Mesendoderm (in vitro differentiated cells): Measurements from ENCODE around the gene KRT80.

Experiments
- DNase-seq: peaks from one replicate; pipeline ENCODE4 v3.0.0; 2013
- H2AK5ac ChIP-seq: 2 replicates; pipeline ENCODE4 v1.6.1; 2013; ENCODE audit warnings: low read length, inconsistent platforms
- H2BK120ac ChIP-seq: 2 replicates; pipeline ENCODE4 v1.6.1; 2013; ENCODE audit warnings: low read depth, mild to moderate bottlenecking, low read length, moderate library complexity, mixed read lengths
- H2BK15ac ChIP-seq: replicated peaks from 2 replicates; pipeline ENCODE4 v1.6.1; 2013; ENCODE audit warnings: low read depth, mild to moderate bottlenecking, moderate library complexity
- H2BK5ac ChIP-seq: 2 replicates; pipeline ENCODE4 v1.6.1; 2013; ENCODE audit warnings: low read length, inconsistent platforms
- H3K18ac ChIP-seq: 2 replicates; pipeline ENCODE4 v1.6.1; 2013; ENCODE audit warnings: mild to moderate bottlenecking, low read length, mixed read lengths
- H3K23ac ChIP-seq: one replicate; pipeline ENCODE4 v1.6.1; 2013; ENCODE audit warnings: low read length
- H3K27ac ChIP-seq: 2 replicates; pipeline ENCODE4 v1.5.1; 2013; ENCODE audit warnings: low read depth, mild to moderate bottlenecking, inconsistent platforms, low read length, moderate library complexity
- H3K27me3 ChIP-seq: 2 replicates; pipeline ENCODE4 v1.6.1; 2013; ENCODE audit warnings: low read length, control low read depth, mild to moderate bottlenecking, inconsistent platforms; ENCODE audit not compliant: insufficient read depth, poor library complexity
- H3K36me3 ChIP-seq: 2 replicates; pipeline ENCODE4 v1.6.1; 2013; ENCODE audit warnings: low read length, inconsistent platforms; ENCODE audit not compliant: control insufficient read depth, insufficient read depth
- H3K4ac ChIP-seq: one replicate; pipeline ENCODE4 v1.6.1; 2013; ENCODE audit warnings: low read depth, mild to moderate bottlenecking, low read length, moderate library complexity
- H3K4me1 ChIP-seq: 2 replicates; pipeline ENCODE4 v1.6.1; 2013; ENCODE audit warnings: low read depth, low read length, inconsistent platforms; ENCODE audit not compliant: control insufficient read depth
- H3K4me2 ChIP-seq: 2 replicates; pipeline ENCODE4 v1.6.1; 2013; ENCODE audit warnings: low read length
- H3K4me3 ChIP-seq: 2 replicates; pipeline ENCODE4 v1.5.1; 2013; ENCODE audit warnings: mild to moderate bottlenecking, low read length
- H3K56ac ChIP-seq: one replicate; pipeline ENCODE4 v1.6.1; 2013; ENCODE audit warnings: low read length
- H3K79me1 ChIP-seq: 2 replicates; pipeline ENCODE4 v1.6.1; 2013; ENCODE audit warnings: low read length, inconsistent platforms
- H3K79me2 ChIP-seq: 2 replicates; pipeline ENCODE4 v1.6.1; 2013; ENCODE audit warnings: mild to moderate bottlenecking, low read length; ENCODE audit not compliant: control insufficient read depth, insufficient read depth
- H3K9ac ChIP-seq: 2 replicates; pipeline ENCODE4 v1.6.1; 2013; ENCODE audit warnings: low read length, inconsistent platforms
- H4K5ac ChIP-seq: one replicate; pipeline ENCODE4 v1.6.1; 2013; ENCODE audit warnings: low read length
- H4K8ac ChIP-seq: one replicate; pipeline ENCODE4 v1.6.1; 2013; ENCODE audit warnings: low read depth, mild to moderate bottlenecking, control low read depth, low read length, moderate library complexity
- WGBS: extraction: QIAGEN DNeasy Blood & Tissue Kit; methylation state at CpG from one replicate; pipeline ENCODE4 v1.1.7; 2013; ENCODE audit warnings: low lambda C conversion rate, missing lambda C conversion rate; ENCODE audit not compliant: insufficient coverage; ENCODE audit errors: extremely low coverage; 5-methylcytosine and 5-hydroxymethylcytosine counted together

The KRT80 gene

DNA sequence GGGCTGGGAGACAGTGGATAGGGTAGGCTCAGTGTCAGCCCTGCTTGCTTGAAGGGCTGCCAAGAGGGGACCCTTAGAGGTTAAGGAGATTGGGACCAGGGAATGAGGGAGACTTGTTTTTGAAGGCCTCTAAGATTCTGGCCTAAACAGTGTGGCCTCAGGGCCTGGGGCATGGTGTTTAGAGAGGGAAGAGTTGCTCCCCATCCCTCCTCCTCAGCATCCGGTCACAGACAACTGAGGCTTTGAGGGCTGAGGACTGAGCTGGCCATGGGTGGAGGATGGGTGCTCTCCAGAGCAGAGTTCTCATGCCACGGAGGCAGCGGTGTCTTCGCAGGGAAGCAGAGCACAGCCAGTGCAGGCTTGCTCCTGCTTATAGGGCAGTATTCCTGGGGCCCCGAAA, 49.4 kb downstream of the KRT80 start:
- Histone ChIP-seq H3K36me3 (no peaks in the 10 kb centered on the region), H3K27me3 (no peaks in the 10 kb centered on the region), H3K23ac (no peak overlapping the region), H3K79me2 (no peaks in the 10 kb centered on the region), H2BK5ac (no peak overlapping the region), H3K9ac (no peak overlapping the region), H3K4ac (no peak overlapping the region), H4K8ac (no peak overlapping the region), H3K18ac (no peak overlapping the region), H3K4me3 (no peak overlapping the region), H3K79me1 (no peaks in the 10 kb centered on the region), H3K4me2 (no peak overlapping the region), H2BK120ac (no peak overlapping the region), H3K27ac (no peak overlapping the region), H4K5ac (no peak overlapping the region), H3K56ac (no peak overlapping the region), H3K4me1 (peaks cover 2% of the 10 kb centered on the region), H2AK5ac (no peak overlapping the region), H2BK15ac (no peak overlapping the region)
- no peak for DNase-seq
- no CpG with 5 or more reads among the region's 5 CpGs for WGBS

DNA sequence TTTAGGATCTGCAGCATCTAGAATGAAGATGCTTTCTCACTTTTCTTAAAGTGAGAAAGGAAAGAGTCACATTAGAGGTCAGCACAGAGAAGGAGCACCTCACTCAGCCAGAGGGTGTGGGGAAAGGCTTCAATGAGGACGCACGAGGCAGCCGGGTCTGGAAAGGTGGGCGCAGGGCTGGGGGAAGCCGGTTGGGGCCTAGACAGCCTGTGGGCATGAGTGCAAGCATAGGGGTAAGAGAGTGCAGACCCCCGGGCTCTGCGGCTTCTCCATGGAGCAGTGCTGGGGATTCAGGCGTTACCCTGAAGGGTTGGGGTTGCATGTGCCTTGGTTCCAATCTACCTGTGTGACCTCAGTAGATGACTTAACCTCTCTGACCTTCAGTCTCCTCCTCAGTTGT, 49.9 kb downstream of the KRT80 start:
- H3K79me2 ChIP-seq = no peaks in the 10 kb centered on the region
- H4K8ac ChIP-seq = no peak overlapping the region
- H3K18ac ChIP-seq = no peak overlapping the region
- no peak overlapping the region for H3K4me3 ChIP-seq
- H2BK5ac ChIP-seq = no peak overlapping the region
- H4K5ac ChIP-seq = no peak overlapping the region
- peak overlapping the region; percentile 6 for H3K56ac ChIP-seq
- H3K4me2 ChIP-seq = no peak overlapping the region
- no peaks in the 10 kb centered on the region for H3K79me1 ChIP-seq
- H3K4me1 ChIP-seq = peaks cover 2% of the 10 kb centered on the region
- H2BK120ac ChIP-seq = no peak overlapping the region
- no peak overlapping the region for H2BK15ac ChIP-seq
- no peak overlapping the region for H3K27ac ChIP-seq
- WGBS = no CpG with 5 or more reads among the region's 8 CpGs
- H3K9ac ChIP-seq = no peak overlapping the region
- H3K36me3 ChIP-seq = no peaks in the 10 kb centered on the region
- H3K27me3 ChIP-seq = no peaks in the 10 kb centered on the region
- H3K23ac ChIP-seq = no peak overlapping the region
- H3K4ac ChIP-seq = no peak overlapping the region
- no peak overlapping the region for H2AK5ac ChIP-seq
- DNase-seq = no peak

DNA sequence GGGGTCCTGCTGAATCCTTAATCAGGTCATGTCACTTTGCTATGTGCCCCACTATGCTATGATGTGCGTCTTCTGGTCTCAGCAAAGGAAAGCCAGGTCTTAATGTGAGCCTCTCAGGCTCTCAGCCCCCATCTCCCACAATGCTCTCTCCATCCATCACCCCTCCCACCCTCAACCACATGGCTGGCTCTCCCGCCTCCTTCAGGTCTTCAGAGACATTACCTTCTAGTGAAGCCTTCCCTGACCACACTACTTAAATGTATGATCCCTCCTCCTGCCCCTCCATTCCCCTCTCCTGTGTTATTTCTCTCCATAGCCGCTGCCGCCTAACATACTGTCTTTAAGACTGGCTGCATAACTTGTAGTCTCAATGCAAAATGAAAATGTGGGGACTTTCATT, 50.5 kb downstream of the KRT80 start:
- H3K4me1 ChIP-seq = peaks cover 2% of the 10 kb centered on the region
- no peak overlapping the region for H3K56ac ChIP-seq
- no peak overlapping the region for H3K27ac ChIP-seq
- H3K23ac ChIP-seq = no peak overlapping the region
- no peak overlapping the region for H3K4me2 ChIP-seq
- no peak overlapping the region for H4K5ac ChIP-seq
- H3K36me3 ChIP-seq = no peaks in the 10 kb centered on the region
- H3K18ac ChIP-seq = no peak overlapping the region
- H3K4ac ChIP-seq = no peak overlapping the region
- H2AK5ac ChIP-seq = no peak overlapping the region
- H4K8ac ChIP-seq = no peak overlapping the region
- DNase-seq = peak; percentile 79
- H2BK15ac ChIP-seq = no peak overlapping the region
- H3K79me2 ChIP-seq = no peaks in the 10 kb centered on the region
- no peak overlapping the region for H2BK5ac ChIP-seq
- no peak overlapping the region for H2BK120ac ChIP-seq
- no peaks in the 10 kb centered on the region for H3K27me3 ChIP-seq
- H3K4me3 ChIP-seq = no peak overlapping the region
- no peak overlapping the region for H3K9ac ChIP-seq
- no peaks in the 10 kb centered on the region for H3K79me1 ChIP-seq
- WGBS = no CpG with 5 or more reads among the region's 4 CpGs

DNA sequence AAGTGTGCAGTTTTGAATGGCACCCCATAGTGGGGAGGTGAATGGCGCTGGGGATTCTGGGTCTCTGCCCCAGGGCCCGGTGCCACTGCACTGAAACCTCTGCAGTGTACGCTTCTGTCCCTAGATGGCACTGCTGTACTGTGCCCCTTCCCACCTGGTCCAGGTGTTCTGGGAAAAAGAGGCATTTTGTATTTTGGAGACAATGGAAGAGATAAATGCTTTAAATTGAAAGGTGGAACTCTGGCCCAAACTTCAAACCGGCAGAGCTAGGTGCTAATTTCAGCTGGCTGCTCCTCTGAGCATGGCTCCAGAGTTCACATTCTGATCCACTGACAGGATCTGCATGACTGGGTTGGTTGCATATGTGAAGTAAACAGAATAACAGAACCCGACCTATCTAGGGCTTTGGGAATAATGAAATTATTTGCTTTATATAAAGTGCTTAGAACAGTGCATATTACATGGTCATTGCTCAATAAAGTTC, 52.2 kb downstream of the KRT80 start:
- no peak overlapping the region for H3K4me3 ChIP-seq
- H3K79me2 ChIP-seq = no peaks in the 10 kb centered on the region
- no peak overlapping the region for H3K56ac ChIP-seq
- H3K18ac ChIP-seq = no peak overlapping the region
- H3K79me1 ChIP-seq = no peaks in the 10 kb centered on the region
- H2BK15ac ChIP-seq = no peak overlapping the region
- WGBS = no CpG with 5 or more reads among the region's 5 CpGs
- no peak overlapping the region for H2AK5ac ChIP-seq
- H4K8ac ChIP-seq = peak overlapping the region; percentile 66
- no peaks in the 10 kb centered on the region for H3K27me3 ChIP-seq
- no peak overlapping the region for H3K23ac ChIP-seq
- DNase-seq = peak; percentile 75
- no peak overlapping the region for H3K4ac ChIP-seq
- H3K27ac ChIP-seq = no peak overlapping the region
- no peak overlapping the region for H2BK120ac ChIP-seq
- H3K4me2 ChIP-seq = no peak overlapping the region
- no peak overlapping the region for H2BK5ac ChIP-seq
- H3K9ac ChIP-seq = no peak overlapping the region
- no peaks in the 10 kb centered on the region for H3K4me1 ChIP-seq
- H3K36me3 ChIP-seq = no peaks in the 10 kb centered on the region
- no peak overlapping the region for H4K5ac ChIP-seq

DNA sequence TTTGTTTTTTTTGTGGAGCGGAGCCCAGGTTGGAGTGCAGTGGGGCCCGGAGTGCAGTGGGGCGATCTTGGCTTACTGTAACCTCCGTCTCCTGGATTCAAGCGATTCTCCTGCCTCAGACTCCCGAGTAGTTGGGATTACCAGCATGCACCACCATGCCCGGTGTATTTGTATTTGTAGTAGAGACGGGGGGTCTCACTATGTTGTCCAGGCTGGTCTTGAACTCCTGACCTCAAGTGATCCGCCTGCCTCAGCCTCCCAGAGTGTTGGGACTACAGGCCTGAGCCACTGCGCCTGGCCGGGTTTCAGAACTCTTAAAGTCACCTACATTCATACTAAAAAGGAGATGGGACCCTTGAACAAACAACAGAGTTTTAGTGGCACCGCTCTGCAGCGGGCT, 52.7 kb downstream of the KRT80 start:
- Histone ChIP-seq H3K4ac (no peak overlapping the region), H3K27ac (no peak overlapping the region), H4K5ac (no peak overlapping the region), H2BK15ac (no peak overlapping the region), H3K79me1 (no peaks in the 10 kb centered on the region), H3K18ac (no peak overlapping the region), H2AK5ac (no peak overlapping the region), H3K4me3 (no peak overlapping the region), H3K4me2 (no peak overlapping the region), H3K36me3 (no peaks in the 10 kb centered on the region), H3K4me1 (no peaks in the 10 kb centered on the region), H2BK5ac (no peak overlapping the region), H3K27me3 (no peaks in the 10 kb centered on the region), H3K56ac (no peak overlapping the region), H3K79me2 (no peaks in the 10 kb centered on the region), H4K8ac (peak overlapping the region; percentile 66), H3K9ac (no peak overlapping the region), H3K23ac (no peak overlapping the region), H2BK120ac (no peak overlapping the region)
- DNase-seq = no peak
- no CpG with 5 or more reads among the region's 13 CpGs for WGBS

DNA sequence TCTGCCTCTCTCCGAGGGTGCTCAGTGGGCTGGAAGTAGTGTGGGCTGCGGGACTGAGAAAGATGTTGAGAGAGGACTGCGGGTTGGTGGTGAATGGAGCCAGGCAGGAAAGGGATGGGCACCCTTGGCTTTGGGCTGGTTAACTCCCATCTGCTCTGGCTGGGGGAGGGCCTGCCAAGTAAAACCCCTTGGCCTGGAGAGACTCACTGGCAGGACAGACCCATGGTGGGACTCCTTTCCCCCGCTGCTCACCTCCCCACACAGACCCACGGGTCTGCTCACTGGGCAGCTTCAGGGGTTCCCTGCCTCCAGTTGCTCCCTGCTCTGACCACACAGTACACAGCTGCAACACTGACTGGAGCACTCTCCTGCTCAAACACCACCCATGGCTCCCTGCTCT, 54.1 kb downstream of the KRT80 start:
- Histone ChIP-seq H3K4me1 (no peaks in the 10 kb centered on the region), H3K4me3 (no peak overlapping the region), H3K23ac (no peak overlapping the region), H2AK5ac (no peak overlapping the region), H2BK5ac (no peak overlapping the region), H3K36me3 (no peaks in the 10 kb centered on the region), H3K4ac (no peak overlapping the region), H2BK15ac (no peak overlapping the region), H3K27me3 (no peaks in the 10 kb centered on the region), H3K4me2 (no peak overlapping the region), H4K5ac (no peak overlapping the region), H2BK120ac (no peak overlapping the region), H4K8ac (no peak overlapping the region), H3K9ac (no peak overlapping the region), H3K56ac (no peak overlapping the region), H3K18ac (no peak overlapping the region), H3K27ac (no peak overlapping the region), H3K79me1 (no peaks in the 10 kb centered on the region), H3K79me2 (no peaks in the 10 kb centered on the region)
- WGBS = no CpG with 5 or more reads among the region's 5 CpGs
- no peak for DNase-seq
